ENCODE data around the gene NTRK2.

Gene NTRK2

GRCh38 chr9:84998639-84999038, 329.1 kb downstream of the NTRK2 start:
- H3K4me3 Mint-ChIP-seq, result no peak overlapping the region
- ATAC-seq (replicated peaks) (no peak), DNase-seq (no peak)
- peaks cover 2% of the 10 kb centered on the region for H3K36me3 Mint-ChIP-seq (ENCODE audit: insufficient read depth)
- H3K27me3 Mint-ChIP-seq, result peaks cover 30 to 47% of the 10 kb centered on the region in 2 donors
- peaks cover 0 to 3% of the 10 kb centered on the region in 2 donors for H3K9me3 Mint-ChIP-seq
- H3K4me1 Mint-ChIP-seq (ENCODE audit: low read depth in 2 of 2), result no peaks in the 10 kb centered on the region
- H3K27ac Mint-ChIP-seq, result no peak overlapping the region

- Mint-ChIP-seq H3K4me1 (ENCODE audit: low read depth in 2 of 2) (no peaks in the 10 kb centered on the region), H3K27me3 (peaks cover 26 to 40% of the 10 kb centered on the region in 2 donors), H3K4me3 (no peak overlapping the region), H3K9me3 (no peaks in the 10 kb centered on the region), H3K27ac (no peak overlapping the region), H3K36me3 (ENCODE audit: insufficient read depth) (peaks cover 2% of the 10 kb centered on the region)
- DNase-seq (no peak), ATAC-seq (replicated peaks) (no peak)
Observed at GRCh38 chr9:84999788-85000187, 330.3 kb downstream of the NTRK2 start.

- H3K27me3 Mint-ChIP-seq, result peaks cover 26 to 31% of the 10 kb centered on the region in 2 donors
- no peak overlapping the region for H3K4me3 Mint-ChIP-seq
- ATAC-seq (replicated peaks) (no peak), DNase-seq (no peak)
- peaks cover 2% of the 10 kb centered on the region for H3K36me3 Mint-ChIP-seq (ENCODE audit: insufficient read depth)
- no peaks in the 10 kb centered on the region for H3K9me3 Mint-ChIP-seq
- H3K4me1 Mint-ChIP-seq (ENCODE audit: low read depth in 2 of 2), result no peaks in the 10 kb centered on the region
- H3K27ac Mint-ChIP-seq, result no peak overlapping the region
Observed at GRCh38 chr9:85001925-85002324, 332.4 kb downstream of the NTRK2 start.

- H3K36me3 Mint-ChIP-seq (ENCODE audit: insufficient read depth), result peaks cover 2% of the 10 kb centered on the region
- peaks cover 8 to 21% of the 10 kb centered on the region in 2 donors for H3K27me3 Mint-ChIP-seq
- no peak overlapping the region for H3K27ac Mint-ChIP-seq
- no peak overlapping the region for H3K4me3 Mint-ChIP-seq
- DNase-seq (no peak), ATAC-seq (replicated peaks) (no peak)
- no peaks in the 10 kb centered on the region for H3K4me1 Mint-ChIP-seq (ENCODE audit: low read depth in 2 of 2)
- no peaks in the 10 kb centered on the region for H3K9me3 Mint-ChIP-seq
Observed at GRCh38 chr9:85004818-85005413, 335.4 kb downstream of the NTRK2 start.

GRCh38 chr9:85007748-85008147, 338.2 kb downstream of the NTRK2 start:
- H3K27me3 Mint-ChIP-seq, result peaks cover 0 to 13% of the 10 kb centered on the region in 2 donors
- H3K27ac Mint-ChIP-seq, result no peak overlapping the region
- H3K4me1 Mint-ChIP-seq (ENCODE audit: low read depth in 2 of 2), result no peaks in the 10 kb centered on the region
- no peaks in the 10 kb centered on the region for H3K9me3 Mint-ChIP-seq
- peaks cover under 1% of the 10 kb centered on the region for H3K36me3 Mint-ChIP-seq (ENCODE audit: insufficient read depth)
- DNase-seq, result no peak
- no peak overlapping the region for H3K4me3 Mint-ChIP-seq
- ATAC-seq (replicated peaks), result no peak

GRCh38 chr9:85008215-85008614, 338.7 kb downstream of the NTRK2 start:
- H3K4me1 Mint-ChIP-seq (ENCODE audit: low read depth in 2 of 2), result no peaks in the 10 kb centered on the region
- no peak overlapping the region for H3K4me3 Mint-ChIP-seq
- DNase-seq, result no peak
- H3K27me3 Mint-ChIP-seq, result peaks cover 0 to 8% of the 10 kb centered on the region in 2 donors
- no peaks in the 10 kb centered on the region for H3K36me3 Mint-ChIP-seq (ENCODE audit: insufficient read depth)
- H3K27ac Mint-ChIP-seq, result no peak overlapping the region
- H3K9me3 Mint-ChIP-seq, result no peaks in the 10 kb centered on the region
- no peak for ATAC-seq (replicated peaks)

- Mint-ChIP-seq H3K9me3 (peaks cover 0 to 2% of the 10 kb centered on the region in 2 donors), H3K36me3 (ENCODE audit: insufficient read depth) (no peaks in the 10 kb centered on the region), H3K27ac (no peak overlapping the region), H3K4me3 (no peak overlapping the region), H3K27me3 (no peaks in the 10 kb centered on the region), H3K4me1 (ENCODE audit: low read depth in 2 of 2) (no peaks in the 10 kb centered on the region)
- ATAC-seq (replicated peaks), result no peak
- no peak for DNase-seq
Observed at GRCh38 chr9:85009251-85009650, 339.7 kb downstream of the NTRK2 start.

- ATAC-seq (replicated peaks), result no peak
- Mint-ChIP-seq H3K36me3 (ENCODE audit: insufficient read depth) (no peaks in the 10 kb centered on the region), H3K27ac (no peak overlapping the region), H3K4me1 (ENCODE audit: low read depth in 2 of 2) (no peaks in the 10 kb centered on the region), H3K27me3 (peaks cover 0 to 8% of the 10 kb centered on the region in 2 donors), H3K4me3 (no peak overlapping the region), H3K9me3 (peaks cover 0 to 2% of the 10 kb centered on the region in 2 donors)
- no peak for DNase-seq
Observed at GRCh38 chr9:85013703-85014102, 344.2 kb downstream of the NTRK2 start.

GRCh38 chr9:85014292-85014691, 344.8 kb downstream of the NTRK2 start:
- Mint-ChIP-seq H3K4me3 (no peak overlapping the region), H3K27ac (no peak overlapping the region), H3K27me3 (peaks cover 0 to 8% of the 10 kb centered on the region in 2 donors), H3K36me3 (ENCODE audit: insufficient read depth) (no peaks in the 10 kb centered on the region), H3K9me3 (peaks cover 0 to 2% of the 10 kb centered on the region in 2 donors), H3K4me1 (ENCODE audit: low read depth in 2 of 2) (no peaks in the 10 kb centered on the region)
- DNase-seq (no peak), ATAC-seq (replicated peaks) (no peak)

- H3K27ac Mint-ChIP-seq, result no peak overlapping the region
- H3K4me3 Mint-ChIP-seq, result no peak overlapping the region
- no peaks in the 10 kb centered on the region for H3K36me3 Mint-ChIP-seq (ENCODE audit: insufficient read depth)
- DNase-seq (no peak), ATAC-seq (replicated peaks) (no peak)
- no peaks in the 10 kb centered on the region for H3K4me1 Mint-ChIP-seq (ENCODE audit: low read depth in 2 of 2)
- H3K27me3 Mint-ChIP-seq, result peaks cover 0 to 8% of the 10 kb centered on the region in 2 donors
- H3K9me3 Mint-ChIP-seq, result peaks cover 0 to 2% of the 10 kb centered on the region in 2 donors
Observed at GRCh38 chr9:85016384-85017006, 347.0 kb downstream of the NTRK2 start.

GRCh38 chr9:85020791-85021190, 351.3 kb downstream of the NTRK2 start:
- Mint-ChIP-seq H3K27ac (no peak overlapping the region), H3K4me3 (no peak overlapping the region), H3K36me3 (ENCODE audit: insufficient read depth) (no peaks in the 10 kb centered on the region), H3K9me3 (no peaks in the 10 kb centered on the region), H3K27me3 (peaks cover 0 to 5% of the 10 kb centered on the region in 2 donors), H3K4me1 (ENCODE audit: low read depth in 2 of 2) (no peaks in the 10 kb centered on the region)
- DNase-seq, result no peak
- ATAC-seq (replicated peaks), result no peak

GRCh38 chr9:85021686-85022085, 352.2 kb downstream of the NTRK2 start:
- H3K36me3 Mint-ChIP-seq (ENCODE audit: insufficient read depth), result no peaks in the 10 kb centered on the region

GRCh38 chr9:85024374-85024773, 354.8 kb downstream of the NTRK2 start:
- Mint-ChIP-seq H3K4me3 (no peak overlapping the region), H3K27ac (no peak overlapping the region), H3K36me3 (ENCODE audit: insufficient read depth) (no peaks in the 10 kb centered on the region), H3K9me3 (no peaks in the 10 kb centered on the region), H3K4me1 (ENCODE audit: low read depth in 2 of 2) (no peaks in the 10 kb centered on the region), H3K27me3 (no peaks in the 10 kb centered on the region)
- ATAC-seq (replicated peaks) (no peak), DNase-seq (no peak)

More at GRCh38 chr9:85021686-85022085, 352.2 kb downstream of the NTRK2 start:
- Mint-ChIP-seq H3K27me3 (no peaks in the 10 kb centered on the region), H3K9me3 (no peaks in the 10 kb centered on the region), H3K27ac (no peak overlapping the region), H3K4me3 (no peak overlapping the region), H3K4me1 (ENCODE audit: low read depth in 2 of 2) (no peaks in the 10 kb centered on the region)
- ATAC-seq (replicated peaks) (no peak), DNase-seq (no peak)

GRCh38 chr9:85025638-85026037, 356.1 kb downstream of the NTRK2 start:
- no peak for ATAC-seq (replicated peaks)
- H3K4me1 Mint-ChIP-seq (ENCODE audit: low read depth in 2 of 2), result no peaks in the 10 kb centered on the region
- no peak overlapping the region for H3K27ac Mint-ChIP-seq
- no peaks in the 10 kb centered on the region for H3K36me3 Mint-ChIP-seq (ENCODE audit: insufficient read depth)
- H3K4me3 Mint-ChIP-seq, result no peak overlapping the region
- DNase-seq, result no peak
- no peaks in the 10 kb centered on the region for H3K27me3 Mint-ChIP-seq
- H3K9me3 Mint-ChIP-seq, result no peaks in the 10 kb centered on the region
